NCI-H510A (cell line): Measurements from ENCODE around the gene METTL15.
"Not testable (repeated sequence)": the region's sequence is repeated elsewhere in the genome, so short reads cannot be mapped to it uniquely, and the experiment has no call there.

Experiments
- DNase-seq: peaks from one replicate; lab custom pipeline; 2025; lab: John Stamatoyannopoulos, UW

Gene METTL15

DNA sequence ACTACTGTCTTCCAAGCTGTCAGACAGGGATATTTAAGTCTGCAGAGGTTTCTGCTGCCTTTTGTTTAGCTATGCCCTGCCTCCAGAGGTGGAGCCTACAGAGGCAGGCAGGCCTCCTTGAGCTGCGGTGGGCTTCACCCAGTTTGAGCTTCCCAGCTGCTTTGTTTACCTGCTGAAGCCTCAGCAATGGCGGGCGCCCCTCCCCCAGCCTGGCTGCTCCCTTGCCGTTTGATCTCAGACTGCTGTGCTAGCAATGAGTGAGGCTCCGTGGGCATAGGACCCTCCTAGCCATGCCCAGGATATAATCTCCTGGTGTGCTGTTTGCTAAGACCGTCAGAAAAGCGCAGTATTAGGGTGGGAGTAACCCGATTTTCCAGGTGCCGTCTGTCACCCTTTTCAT lies 113.9 kb downstream of the METTL15 start:
- not testable (repeated sequence) for DNase-seq

DNA sequence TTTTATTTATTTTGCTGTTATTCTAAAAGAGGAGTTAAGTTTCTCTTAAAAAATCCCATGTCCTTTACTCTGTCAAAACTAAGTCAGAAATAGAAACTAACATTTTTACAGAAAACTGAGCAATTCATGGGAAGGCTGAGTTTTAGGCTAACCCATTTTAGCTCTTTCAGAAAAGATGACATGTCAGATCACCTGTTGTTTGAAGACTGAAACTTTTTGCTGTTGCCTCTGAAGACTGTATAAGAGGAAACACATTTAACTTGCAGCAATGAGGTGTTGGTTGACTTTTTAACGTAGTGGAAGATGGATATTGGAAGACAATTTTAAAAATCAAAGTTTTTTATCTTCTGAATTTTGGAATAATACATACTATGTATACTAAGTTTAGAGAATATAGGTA lies 115.4 kb downstream of the METTL15 start:
- DNase-seq: no peak

DNA sequence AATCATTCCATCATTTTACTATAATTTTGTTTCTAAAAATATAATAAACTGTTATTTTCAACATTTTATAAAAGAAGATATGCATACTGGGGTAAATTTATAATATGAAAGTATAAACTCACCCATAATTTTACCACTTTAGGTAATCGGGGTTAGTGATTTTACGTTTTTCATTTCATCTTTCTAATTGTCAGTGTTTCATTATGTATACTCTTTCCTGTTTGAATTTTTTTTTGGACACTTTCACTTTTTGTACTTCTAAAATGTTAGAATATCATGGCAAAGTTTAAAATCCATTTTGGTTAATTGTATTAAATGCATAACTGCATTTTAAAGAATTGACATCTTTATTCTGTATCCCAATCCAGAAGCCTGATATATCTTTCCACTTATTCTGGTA lies 115.8 kb downstream of the METTL15 start:
- no peak for DNase-seq

DNA sequence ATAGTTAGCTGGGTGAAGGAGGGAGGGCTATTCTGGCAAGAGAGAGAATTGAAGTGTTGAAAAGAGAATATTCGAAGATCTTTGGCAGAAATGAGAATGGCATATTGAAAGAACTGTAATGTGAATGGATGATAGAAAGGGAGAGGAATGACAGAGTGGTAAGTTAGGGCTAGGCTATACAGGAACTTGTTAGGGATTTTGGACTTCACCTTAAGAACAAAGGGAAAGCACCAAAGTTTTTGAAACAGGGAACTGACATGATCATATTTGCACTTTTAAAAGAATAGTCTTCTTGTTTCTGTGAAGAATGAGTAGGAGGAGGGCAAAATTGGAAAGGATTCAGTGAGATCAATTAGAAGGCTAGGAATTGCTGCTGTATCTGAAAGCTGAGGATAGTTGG lies 119.3 kb downstream of the METTL15 start:
- no peak for DNase-seq

DNA sequence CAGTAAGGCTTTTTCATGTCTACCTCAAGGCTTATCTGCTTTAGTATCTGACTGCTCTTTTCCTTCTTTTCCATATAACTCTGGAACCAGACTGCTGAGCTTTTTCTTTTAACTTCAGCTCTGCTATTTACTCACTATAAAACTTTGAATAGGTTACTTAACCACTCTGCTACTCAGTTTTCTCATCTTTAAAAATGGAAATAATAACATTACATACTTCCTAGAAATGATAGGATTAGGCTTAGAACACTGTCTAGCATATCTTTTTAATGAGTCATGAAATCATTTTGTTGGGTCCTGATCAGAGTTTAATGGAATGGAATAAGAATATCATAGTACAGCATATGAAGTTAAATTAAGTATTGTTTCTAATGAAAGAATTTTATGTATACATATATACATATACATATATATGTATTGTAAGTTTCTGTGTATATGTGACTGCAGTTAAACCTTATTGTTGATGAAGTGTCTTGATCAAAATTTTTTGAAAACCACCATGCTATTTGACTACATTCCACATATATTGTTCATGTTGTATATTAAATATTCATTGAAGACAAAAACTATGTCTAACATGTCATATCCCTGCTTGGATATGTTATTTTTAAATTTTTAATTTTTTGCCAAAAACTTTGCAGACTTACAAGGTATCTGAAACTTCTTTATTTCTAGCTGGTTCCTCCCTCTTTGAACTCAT lies 120.2 kb downstream of the METTL15 start:
- DNase-seq: no peak

DNA sequence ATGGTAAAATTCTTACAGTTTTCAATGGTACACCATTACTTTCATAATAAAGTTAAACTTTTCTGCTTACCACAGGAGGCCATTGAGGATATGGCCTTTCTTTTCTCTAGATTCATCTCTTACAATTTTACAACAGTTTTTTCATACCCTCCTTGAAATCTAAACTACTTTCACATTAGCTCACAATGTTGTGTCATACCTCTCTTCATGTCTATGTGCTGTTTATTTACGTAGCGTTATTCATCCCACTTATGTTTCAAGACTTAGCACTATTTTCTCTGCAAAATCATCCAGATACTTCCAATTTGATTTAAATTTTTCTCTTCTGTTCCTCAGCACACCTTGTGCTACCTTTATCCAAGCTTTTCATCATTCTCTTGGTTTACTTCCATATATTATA lies 123.3 kb downstream of the METTL15 start:
- DNase-seq: no peak

DNA sequence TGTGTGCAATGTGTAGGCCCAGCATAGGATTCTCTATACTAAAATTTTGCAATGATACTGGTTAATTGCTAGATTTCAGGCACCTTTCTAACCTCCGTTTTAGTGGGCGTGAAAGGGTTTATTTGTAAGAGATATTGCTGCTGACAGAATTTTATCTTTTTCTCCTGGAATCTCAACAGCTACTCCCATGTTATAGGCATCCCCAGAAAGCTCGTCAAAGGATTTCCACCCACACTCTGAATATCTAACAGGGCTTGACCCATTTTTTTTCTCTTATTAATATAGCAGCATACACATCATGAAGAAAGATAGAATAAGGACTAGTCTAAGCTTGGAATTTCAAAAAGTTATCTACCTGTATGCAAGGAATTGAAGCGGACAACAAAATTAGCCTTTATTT lies 124.5 kb downstream of the METTL15 start:
- DNase-seq: no peak

DNA sequence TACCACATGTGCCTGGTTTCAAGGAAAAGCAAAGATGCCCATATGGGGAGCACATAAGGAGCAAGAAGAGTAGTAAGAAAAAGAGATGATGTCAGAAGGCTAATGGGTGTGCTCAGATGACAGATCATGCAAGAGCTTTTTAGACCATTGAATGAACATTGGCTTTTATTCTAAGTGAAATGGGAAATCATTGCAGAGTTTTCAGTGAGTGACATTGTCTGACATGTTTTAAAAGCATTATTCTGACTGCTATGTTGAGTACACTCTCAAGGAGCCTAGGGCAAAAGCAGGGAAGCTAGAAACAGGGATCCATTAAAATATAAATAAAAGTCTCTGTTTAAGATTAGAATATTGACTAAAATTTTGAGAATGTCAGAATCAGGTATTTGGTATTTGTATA lies 133.6 kb downstream of the METTL15 start:
- no peak for DNase-seq

DNA sequence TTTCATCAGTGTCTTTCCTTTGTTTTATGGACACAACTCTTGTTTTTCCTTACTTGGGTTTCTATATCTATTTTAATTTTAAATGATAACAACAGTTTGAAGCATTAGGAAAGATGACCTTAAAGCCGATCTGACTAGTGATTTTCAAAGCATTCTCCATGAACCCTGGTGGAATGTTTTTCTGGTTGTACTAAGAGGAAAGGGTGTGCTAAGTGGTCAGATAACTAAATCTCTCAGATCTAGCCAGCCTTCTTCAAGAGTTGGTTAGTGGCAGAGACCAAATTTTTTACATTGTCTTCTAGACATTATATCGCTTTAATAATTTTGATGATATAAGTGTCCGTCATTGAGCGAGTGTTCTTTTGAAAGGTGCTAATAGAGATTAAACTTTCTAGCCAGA lies 134.4 kb downstream of the METTL15 start:
- no peak for DNase-seq

DNA sequence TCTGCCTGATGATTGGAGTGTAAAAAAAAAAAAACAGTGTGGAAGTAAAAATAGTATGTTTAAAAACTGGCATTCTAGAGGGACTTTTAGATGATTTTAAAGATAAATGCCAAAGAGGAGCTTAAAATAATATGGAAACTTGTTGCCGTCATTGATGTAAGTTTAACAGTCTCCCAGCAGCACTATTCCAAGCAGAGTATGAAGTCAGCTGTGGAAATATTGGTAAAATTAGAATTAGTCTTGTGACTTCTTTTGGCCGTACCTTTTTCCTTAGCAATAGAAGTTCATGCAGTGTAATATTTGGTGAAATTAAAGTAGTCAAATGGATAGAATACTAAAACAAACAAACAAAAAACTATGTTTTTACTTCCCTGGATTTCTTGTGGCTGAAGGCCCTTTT lies 134.9 kb downstream of the METTL15 start:
- no peak for DNase-seq

DNA sequence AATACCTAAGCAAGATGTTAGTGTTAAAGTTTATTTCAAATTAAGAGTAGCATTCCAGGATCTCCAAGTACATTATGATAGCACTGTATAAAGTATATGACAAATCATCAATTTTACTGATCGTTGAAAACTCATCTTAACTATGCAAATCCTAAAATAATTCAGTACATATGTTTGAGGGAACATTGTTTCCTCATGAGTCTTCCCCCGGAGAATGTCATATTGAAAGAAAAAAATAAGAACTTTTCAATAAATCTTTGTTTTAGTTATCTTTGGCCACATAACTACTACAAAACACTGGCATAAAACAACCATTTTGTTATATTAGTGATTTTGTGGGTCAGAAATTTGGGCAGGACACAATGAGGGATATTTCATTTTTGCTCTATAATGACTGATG lies 135.4 kb downstream of the METTL15 start:
- no peak for DNase-seq

DNA sequence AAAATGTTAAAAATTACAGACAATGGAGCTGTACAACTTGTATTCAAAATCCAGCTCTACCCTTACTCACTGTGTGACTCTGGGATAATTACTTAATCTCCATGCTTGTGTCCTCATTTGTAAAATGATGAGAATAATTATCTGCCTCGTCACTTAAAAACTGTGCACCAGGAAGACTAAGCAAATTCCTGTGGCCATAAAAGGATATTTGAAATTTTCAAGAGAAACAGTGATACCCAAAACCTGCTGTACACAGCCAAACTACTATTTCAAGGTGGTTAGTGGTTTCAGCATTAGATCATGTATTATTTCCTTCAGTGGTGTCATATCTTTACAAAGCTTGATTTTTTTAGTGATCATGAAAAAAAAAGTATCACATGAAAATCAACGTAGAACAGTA lies 136.9 kb downstream of the METTL15 start:
- no peak for DNase-seq

DNA sequence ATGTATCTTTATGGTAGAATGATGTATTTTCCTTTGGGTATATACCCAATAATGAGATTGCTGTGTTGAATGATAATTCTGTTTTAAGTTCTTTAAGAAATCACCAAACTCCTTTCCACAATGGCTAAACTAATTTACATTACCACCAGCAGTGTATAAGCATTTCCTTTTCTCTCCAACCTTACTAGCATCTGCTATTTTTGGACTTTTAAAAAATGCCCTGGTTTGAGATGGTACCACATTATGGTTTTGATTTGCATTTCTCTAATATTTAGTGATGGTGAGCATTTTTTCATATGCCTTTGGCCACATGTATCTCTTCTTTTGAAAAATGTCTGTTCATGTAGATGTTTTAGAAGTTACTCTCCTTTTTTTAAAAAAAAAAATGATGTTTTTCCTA lies 142.0 kb downstream of the METTL15 start:
- DNase-seq: no peak

DNA sequence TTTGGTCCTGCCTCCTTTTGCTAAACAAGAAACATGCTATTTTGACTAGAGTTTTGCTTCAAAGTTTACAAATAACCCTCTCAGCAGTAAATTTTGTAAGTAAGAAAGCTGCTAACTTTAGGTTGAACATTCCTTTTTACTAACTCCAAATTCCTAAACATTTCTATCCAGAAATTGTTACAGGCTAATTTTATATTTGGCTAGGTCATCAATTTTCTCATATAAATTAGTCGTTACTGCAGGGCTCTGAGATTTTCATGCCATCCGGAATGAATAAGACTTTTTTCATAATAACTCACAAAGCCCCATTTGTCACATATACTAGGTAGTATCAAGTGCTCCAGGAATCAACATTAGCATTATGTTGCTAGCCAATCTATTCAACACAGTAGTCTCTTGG lies 143.1 kb downstream of the METTL15 start:
- no peak for DNase-seq

DNA sequence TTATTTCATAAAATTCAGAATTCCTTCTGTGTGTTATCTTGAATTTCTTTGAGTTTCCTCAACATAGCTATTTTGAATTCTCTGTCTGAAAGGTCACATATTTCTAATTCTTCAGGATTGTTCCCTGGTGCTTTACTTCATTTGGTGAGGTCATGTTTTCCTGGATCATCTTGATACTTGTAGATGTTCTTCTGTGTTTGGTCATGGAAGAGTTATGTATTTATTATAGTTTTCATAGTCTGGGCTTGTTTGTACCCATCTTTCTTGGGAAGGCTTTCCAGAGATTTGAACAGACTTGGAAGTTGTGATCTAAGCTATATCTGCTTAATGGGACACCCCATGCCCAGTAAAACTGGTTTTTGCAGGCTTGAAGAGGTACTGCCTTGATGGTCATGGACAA lies 149.6 kb downstream of the METTL15 start:
- no peak for DNase-seq

DNA sequence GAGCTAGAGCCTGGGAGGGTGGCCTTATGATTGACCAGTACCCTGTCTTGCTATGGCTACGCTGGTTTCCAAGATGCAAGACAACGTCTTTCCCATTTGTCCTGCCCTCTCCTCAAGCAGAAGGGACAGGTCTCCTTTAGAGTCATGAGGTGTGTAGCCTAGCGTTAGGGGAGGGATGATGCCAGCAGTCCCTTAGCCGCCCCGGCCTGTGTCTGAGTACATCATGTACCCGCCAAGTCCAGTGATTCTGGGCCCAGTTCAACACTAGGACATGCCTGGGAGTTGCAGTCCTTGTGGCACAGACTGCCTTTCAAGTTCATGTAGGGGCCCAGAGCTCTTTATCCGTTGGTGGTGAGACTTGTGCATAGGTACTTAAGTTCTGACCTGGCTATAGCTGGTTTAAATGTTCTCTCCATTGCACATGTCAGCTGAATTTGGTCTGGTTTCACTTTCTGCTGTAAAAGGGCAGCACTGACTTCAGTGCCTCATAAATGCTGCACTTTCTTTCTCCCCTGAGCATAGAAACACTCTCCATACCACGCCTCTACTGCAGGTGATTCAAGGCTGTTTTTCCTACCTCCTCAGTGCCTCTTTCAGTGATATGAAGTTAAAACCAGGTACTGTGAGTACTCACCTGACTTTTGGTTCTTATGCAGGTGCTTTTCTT lies 151.1 kb downstream of the METTL15 start:
- no peak for DNase-seq

DNA sequence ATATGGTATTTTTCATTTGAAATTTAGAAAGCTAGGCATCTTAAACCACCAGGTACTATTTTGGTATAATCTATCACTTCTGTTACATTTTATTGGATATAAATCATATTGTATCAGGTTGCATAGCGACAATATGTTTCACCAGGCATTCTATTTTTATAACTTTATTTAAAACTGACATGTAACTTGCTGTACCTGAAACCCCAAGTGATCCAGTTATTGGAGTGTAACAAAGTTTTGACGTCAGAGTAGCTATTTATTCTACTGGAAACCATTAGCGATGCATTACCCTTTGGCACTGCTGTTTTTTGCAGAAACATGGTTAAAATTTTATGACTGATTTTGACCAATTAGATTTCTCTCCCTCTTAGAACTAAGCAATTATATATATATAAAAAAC lies 160.7 kb downstream of the METTL15 start:
- no peak for DNase-seq

DNA sequence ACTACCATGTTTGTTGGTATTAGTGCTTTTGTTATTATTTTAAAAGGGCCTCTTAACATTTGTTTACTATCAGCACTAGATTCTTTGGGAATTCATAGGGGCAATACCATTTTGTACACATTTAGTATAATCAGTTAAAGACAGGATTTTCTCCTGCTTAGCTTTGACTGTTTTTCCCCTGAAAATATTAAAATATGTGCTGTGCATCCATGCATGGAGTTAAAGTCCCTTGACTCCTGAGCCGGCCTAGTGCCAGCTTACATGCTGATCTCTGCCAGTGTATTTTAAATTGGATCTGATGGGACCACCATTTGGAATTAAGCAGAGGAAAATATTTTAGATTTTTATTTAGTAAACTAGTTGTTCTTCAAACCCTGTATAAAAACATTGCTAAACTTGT lies 161.4 kb downstream of the METTL15 start:
- no peak for DNase-seq

DNA sequence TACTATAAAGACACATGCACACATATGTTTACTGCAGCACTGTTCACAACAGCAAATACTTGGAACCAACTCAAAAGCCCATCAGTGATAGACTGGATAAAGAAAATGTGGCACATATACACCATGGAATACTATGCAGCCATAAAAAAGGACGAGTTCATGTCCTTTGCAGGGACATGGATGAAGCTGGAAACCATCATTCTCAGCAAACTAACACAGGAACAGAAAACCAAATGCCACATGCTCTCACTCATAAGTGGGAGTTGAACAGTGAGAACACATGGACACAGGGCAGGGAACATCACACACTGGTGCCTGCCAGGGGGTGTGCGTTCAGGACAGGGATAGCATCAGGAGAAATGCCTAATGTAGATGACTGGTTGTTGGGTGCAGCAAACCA lies 164.1 kb downstream of the METTL15 start:
- not testable (repeated sequence) for DNase-seq

DNA sequence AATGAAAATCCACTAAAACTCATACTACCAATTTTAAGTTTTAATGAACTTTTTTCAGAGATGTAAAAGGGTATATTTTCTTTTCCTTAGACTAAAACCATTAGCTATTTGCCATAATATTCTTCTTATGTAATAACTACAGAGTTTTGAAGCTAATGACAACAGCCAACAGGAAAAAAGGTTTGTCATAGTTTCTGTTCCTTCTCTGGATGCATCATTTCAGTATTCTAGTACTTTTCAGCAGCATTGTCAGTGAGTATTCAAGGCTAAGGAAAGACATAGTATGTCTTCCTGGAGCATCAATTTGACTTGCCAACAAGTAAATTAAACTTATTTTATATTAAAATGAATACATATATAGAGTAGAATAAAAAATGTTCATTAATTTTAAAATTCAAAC lies 166.0 kb downstream of the METTL15 start:
- DNase-seq: no peak

DNA sequence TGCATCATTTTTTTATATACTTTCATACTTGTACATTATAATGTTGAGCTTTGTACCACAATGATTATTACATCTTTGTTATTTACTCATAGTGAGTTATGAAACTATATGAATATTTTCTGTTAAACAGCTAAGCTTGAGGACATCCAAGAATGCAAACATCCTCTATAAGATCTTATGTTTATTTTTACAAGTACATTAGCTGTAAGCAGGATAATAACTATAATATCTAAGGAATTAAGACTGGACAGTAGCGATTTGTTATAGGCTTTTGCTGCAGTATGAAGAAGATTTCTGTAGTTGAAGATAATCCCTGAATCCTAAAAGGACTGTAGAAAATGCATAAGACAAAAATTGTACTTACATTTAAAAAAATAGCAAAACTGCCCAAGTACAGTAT lies 176.0 kb downstream of the METTL15 start:
- no peak for DNase-seq

DNA sequence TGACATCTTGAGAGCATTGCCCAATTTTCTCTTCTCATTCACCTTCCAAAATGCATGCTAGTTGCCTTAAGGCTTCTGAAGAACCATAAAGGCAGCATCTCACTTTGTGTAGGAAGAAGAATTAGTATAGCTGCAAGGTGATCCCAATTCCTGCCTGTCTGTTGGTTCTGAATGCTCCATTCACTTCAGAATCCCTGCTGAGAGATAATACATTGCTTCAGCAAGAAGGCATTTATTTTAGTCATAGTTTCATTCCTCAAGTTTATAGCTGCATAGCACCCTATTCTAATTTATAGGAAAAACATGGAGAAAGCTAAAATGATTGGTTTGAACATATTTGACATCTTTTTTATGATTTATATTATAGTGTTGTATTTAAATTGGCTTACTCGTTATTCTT lies 181.3 kb downstream of the METTL15 start:
- DNase-seq: no peak

DNA sequence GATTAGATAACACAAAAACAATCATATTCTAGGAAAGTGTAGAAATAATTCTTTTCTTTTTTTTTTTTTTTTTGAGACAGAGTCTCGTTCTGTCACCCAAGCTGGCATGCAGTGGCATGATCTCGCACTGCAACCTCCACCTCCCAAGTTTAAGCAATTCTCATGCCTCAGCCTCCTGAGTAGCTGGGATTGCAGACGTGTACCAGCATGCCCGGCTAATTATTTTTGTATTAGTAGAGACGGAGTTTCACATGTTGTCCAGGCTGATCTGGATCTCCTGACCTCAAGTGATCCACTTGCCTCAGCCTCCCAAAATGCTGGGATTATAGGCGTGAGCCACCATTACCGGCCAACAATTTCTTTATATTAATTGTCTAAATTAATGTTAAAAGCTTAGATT lies 182.8 kb downstream of the METTL15 start:
- DNase-seq: not testable (repeated sequence)

DNA sequence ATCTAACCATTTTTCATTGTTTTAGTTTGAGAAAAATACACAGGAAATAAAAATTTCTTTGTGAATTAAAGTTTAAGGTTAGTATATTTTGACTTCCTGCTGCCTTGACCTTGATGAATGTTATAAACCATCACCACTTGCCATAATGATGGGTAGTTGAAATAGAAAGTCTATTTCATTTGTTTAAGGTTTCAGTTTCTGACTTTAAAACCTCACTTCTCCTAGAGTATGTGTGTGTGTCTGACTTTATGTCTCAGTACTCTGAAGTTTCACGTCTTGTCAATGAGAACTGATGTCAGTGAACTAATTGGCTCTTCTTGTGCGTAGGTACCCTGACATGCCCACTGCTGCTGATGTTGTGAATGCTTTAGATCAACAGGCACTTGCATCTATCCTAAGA lies 188.2 kb downstream of the METTL15 start:
- DNase-seq: no peak
